Measurements from ENCODE around the gene PITPNC1.

The PITPNC1 gene

DNA sequence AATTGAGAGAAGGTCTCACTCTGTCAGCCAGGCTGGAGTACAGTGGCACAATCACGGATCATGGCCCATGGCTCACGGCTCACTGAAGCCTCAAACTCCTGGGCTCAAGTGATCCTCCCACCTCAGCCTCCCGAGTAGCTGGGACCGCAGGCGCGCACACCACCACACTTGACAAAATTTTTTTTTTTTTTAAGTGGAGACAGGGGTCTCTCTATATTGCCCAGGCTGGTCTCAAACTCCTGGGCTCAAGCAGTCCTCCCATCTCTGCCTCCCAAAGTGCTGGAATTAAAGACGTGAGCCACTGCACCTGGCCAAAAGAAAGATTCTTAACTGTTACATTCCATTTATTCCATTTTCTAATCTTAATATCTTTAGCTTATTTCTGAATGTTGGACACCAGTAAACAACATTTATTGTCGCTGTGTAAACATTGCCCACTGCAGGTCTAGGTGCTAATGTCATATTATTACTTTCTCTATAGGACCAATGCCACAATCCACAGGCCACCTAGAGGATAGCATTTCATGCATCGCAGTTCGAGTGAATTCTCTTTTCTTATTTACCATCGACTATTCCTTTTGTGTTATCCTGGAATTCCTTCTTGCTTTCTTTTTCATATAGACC, 123.7 kb downstream of the PITPNC1 start:
- TF ChIP-seq, protein P1, sequence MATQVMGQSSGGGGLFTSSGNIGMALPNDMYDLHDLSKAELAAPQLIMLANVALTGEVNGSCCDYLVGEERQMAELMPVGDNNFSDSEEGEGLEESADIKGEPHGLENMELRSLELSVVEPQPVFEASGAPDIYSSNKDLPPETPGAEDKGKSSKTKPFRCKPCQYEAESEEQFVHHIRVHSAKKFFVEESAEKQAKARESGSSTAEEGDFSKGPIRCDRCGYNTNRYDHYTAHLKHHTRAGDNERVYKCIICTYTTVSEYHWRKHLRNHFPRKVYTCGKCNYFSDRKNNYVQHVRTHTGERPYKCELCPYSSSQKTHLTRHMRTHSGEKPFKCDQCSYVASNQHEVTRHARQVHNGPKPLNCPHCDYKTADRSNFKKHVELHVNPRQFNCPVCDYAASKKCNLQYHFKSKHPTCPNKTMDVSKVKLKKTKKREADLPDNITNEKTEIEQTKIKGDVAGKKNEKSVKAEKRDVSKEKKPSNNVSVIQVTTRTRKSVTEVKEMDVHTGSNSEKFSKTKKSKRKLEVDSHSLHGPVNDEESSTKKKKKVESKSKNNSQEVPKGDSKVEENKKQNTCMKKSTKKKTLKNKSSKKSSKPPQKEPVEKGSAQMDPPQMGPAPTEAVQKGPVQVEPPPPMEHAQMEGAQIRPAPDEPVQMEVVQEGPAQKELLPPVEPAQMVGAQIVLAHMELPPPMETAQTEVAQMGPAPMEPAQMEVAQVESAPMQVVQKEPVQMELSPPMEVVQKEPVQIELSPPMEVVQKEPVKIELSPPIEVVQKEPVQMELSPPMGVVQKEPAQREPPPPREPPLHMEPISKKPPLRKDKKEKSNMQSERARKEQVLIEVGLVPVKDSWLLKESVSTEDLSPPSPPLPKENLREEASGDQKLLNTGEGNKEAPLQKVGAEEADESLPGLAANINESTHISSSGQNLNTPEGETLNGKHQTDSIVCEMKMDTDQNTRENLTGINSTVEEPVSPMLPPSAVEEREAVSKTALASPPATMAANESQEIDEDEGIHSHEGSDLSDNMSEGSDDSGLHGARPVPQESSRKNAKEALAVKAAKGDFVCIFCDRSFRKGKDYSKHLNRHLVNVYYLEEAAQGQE (IDR thresholded peaks at IDR 0.05; ENCODE audit: insufficient read depth in 1 of 2, low read depth in 2 of 2, low read length in 2 of 2): no peak
- TF ChIP-seq FOXP2 (optimal IDR thresholded peaks at IDR 0.05; ENCODE audit: borderline replicate concordance, extremely low read depth, extremely low read length, insufficient read depth) (no peak), SIN3A (IDR thresholded peaks at IDR 0.05; ENCODE audit: borderline replicate concordance, insufficient read depth, low read length) (no peak), POLR2AphosphoS5 (IDR thresholded peaks at IDR 0.05; ENCODE audit: low read depth, low read length) (no peak), TAF1 (IDR thresholded peaks at IDR 0.05; ENCODE audit: borderline replicate concordance, insufficient read depth, low read length) (no peak)

GRCh38 chr17:67502151-67502550, 125.1 kb downstream of the PITPNC1 start:
- TF ChIP-seq POLR2AphosphoS5 (IDR thresholded peaks at IDR 0.05; ENCODE audit: low read depth, low read length) (no peak), TAF1 (IDR thresholded peaks at IDR 0.05; ENCODE audit: borderline replicate concordance, insufficient read depth, low read length) (no peak), FOXP2 (optimal IDR thresholded peaks at IDR 0.05; ENCODE audit: borderline replicate concordance, extremely low read depth, extremely low read length, insufficient read depth) (no peak), SIN3A (IDR thresholded peaks at IDR 0.05; ENCODE audit: borderline replicate concordance, insufficient read depth, low read length) (no peak)
- TF ChIP-seq, protein P1 (IDR thresholded peaks at IDR 0.05; ENCODE audit: insufficient read depth in 1 of 2, low read depth in 2 of 2, low read length in 2 of 2): no peak

DNA sequence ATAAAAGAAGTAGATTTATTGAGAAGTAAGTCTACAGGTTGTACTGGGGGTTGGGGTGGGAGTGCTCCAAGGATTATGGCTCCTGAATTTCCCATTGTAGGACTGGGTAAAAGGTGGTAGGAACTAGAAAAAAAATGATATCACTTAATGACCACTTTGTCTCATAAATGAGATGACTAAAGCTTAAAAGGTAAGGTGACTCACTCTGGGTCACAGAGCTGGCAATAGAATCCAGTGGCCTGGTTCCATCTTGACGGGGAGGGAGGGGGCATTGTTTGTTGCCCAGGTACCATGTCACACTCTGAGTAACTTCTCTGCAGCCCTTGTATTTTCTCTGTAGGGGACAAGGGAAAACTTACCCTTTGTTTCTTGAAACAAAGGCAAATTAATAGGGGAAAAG, 126.1 kb downstream of the PITPNC1 start:
- TF ChIP-seq SIN3A (IDR thresholded peaks at IDR 0.05; ENCODE audit: borderline replicate concordance, insufficient read depth, low read length): no peak
- TF ChIP-seq POLR2AphosphoS5 (IDR thresholded peaks at IDR 0.05; ENCODE audit: low read depth, low read length): no peak
- TF ChIP-seq, protein P1 (IDR thresholded peaks at IDR 0.05; ENCODE audit: insufficient read depth in 1 of 2, low read depth in 2 of 2, low read length in 2 of 2): no peak
- no peak for TF ChIP-seq TAF1 (IDR thresholded peaks at IDR 0.05; ENCODE audit: borderline replicate concordance, insufficient read depth, low read length)
- no peak for TF ChIP-seq FOXP2 (optimal IDR thresholded peaks at IDR 0.05; ENCODE audit: borderline replicate concordance, extremely low read depth, extremely low read length, insufficient read depth)

- TF ChIP-seq, protein P1 (IDR thresholded peaks at IDR 0.05; ENCODE audit: insufficient read depth in 1 of 2, low read depth in 2 of 2, low read length in 2 of 2): no peak
- no peak for TF ChIP-seq TAF1 (IDR thresholded peaks at IDR 0.05; ENCODE audit: borderline replicate concordance, insufficient read depth, low read length)
- no peak for TF ChIP-seq SIN3A (IDR thresholded peaks at IDR 0.05; ENCODE audit: borderline replicate concordance, insufficient read depth, low read length)
- TF ChIP-seq POLR2AphosphoS5 (IDR thresholded peaks at IDR 0.05; ENCODE audit: low read depth, low read length): no peak
- TF ChIP-seq FOXP2 (optimal IDR thresholded peaks at IDR 0.05; ENCODE audit: borderline replicate concordance, extremely low read depth, extremely low read length, insufficient read depth): no peak
Observed at GRCh38 chr17:67503739-67504138, 126.7 kb downstream of the PITPNC1 start.

Data from PFSK-1 (cell line).